ENCODE data around the gene OPHN1.

GRCh38 chrX:68415316-68415715 is 18.0 kb downstream of the OPHN1 start:
- TF ChIP-seq, protein P1, sequence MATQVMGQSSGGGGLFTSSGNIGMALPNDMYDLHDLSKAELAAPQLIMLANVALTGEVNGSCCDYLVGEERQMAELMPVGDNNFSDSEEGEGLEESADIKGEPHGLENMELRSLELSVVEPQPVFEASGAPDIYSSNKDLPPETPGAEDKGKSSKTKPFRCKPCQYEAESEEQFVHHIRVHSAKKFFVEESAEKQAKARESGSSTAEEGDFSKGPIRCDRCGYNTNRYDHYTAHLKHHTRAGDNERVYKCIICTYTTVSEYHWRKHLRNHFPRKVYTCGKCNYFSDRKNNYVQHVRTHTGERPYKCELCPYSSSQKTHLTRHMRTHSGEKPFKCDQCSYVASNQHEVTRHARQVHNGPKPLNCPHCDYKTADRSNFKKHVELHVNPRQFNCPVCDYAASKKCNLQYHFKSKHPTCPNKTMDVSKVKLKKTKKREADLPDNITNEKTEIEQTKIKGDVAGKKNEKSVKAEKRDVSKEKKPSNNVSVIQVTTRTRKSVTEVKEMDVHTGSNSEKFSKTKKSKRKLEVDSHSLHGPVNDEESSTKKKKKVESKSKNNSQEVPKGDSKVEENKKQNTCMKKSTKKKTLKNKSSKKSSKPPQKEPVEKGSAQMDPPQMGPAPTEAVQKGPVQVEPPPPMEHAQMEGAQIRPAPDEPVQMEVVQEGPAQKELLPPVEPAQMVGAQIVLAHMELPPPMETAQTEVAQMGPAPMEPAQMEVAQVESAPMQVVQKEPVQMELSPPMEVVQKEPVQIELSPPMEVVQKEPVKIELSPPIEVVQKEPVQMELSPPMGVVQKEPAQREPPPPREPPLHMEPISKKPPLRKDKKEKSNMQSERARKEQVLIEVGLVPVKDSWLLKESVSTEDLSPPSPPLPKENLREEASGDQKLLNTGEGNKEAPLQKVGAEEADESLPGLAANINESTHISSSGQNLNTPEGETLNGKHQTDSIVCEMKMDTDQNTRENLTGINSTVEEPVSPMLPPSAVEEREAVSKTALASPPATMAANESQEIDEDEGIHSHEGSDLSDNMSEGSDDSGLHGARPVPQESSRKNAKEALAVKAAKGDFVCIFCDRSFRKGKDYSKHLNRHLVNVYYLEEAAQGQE (IDR thresholded peaks at IDR 0.05; ENCODE audit: insufficient read depth in 1 of 2, low read depth in 2 of 2, low read length in 2 of 2) = no peak
- TF ChIP-seq POLR2AphosphoS5 (IDR thresholded peaks at IDR 0.05; ENCODE audit: low read depth, low read length) (no peak), SIN3A (IDR thresholded peaks at IDR 0.05; ENCODE audit: borderline replicate concordance, insufficient read depth, low read length) (no peak)
